Mucosa of descending colon (tissue), 3 donors: ENCODE measurements around the gene NFASC. TPM values are rescaled to one million over a fixed set of nuclear protein-coding genes. Genes with fewer than 3 reads are reported as not detected.

Source experiments
- ATAC-seq: fragments of 200-7000 bp; cut with Tn5 transposase; one replicate; pipeline ENCODE4 v1.9.1; 2020; ENCODE audit warnings: mild to moderate bottlenecking, moderate library complexity
- DNase-seq, 3 donors: peaks; one replicate each; pipeline ENCODE4 v3.0.0-alpha.2; 2020
- H3K36me3 ChIP-seq: fragments of 200-600 bp; one replicate; pipeline ENCODE4 v1.8.0; 2021; ENCODE audit warnings: low read depth, mild to moderate bottlenecking
- H3K4me1 ChIP-seq: fragments of 200-600 bp; one replicate; pipeline ENCODE4 v1.8.0; 2021; ENCODE audit warnings: low read depth, mild to moderate bottlenecking
- H3K4me3 ChIP-seq: fragments of 200-600 bp; one replicate; pipeline ENCODE4 v1.8.0; 2021; ENCODE audit warnings: mild to moderate bottlenecking
- H3K9me3 ChIP-seq: fragments of 200-600 bp; one replicate; pipeline ENCODE4 v1.8.0; 2021; ENCODE audit warnings: mild to moderate bottlenecking
- intact Hi-C, 2 donors: fragments of 100-400 bp; cut with DNase I in 1 of 2; cut with micrococcal nuclease in 1 of 2; formaldehyde crosslinking; loops; one replicate each; pipeline versions ENCODE4 v1.11.0 to v1.11.1; 2022; cut with DNase I, micrococcal nuclease
- total RNA-seq, 3 donors: library from RNA; stranded (reverse); fragmentation: NEBNext Ultra II Directional in 2 of 3; extraction: Animal tissue kit (Norgen Biotek cat#: 25700) in 2 of 3; gene quantifications; one replicate each; pipeline versions ENCODE4 v1.2.1 to v1.2.4, GENCODE V29; 2021 to 2023
- TF ChIP-seq, protein P1 (sequence below): fragments of 200-600 bp; IDR thresholded peaks from one replicate; pipeline ENCODE4 v1.8.0; 2022; ENCODE audit warnings: antibody characterized with exemption, mild to moderate bottlenecking
- donor health status: DM: no; HTN: no; CAD: no; lungs with moderate emphysema.
- donor health status: DM: no; HTN: no; CAD: no.
- donor health status: DM: no; HTN: yes; CAD: no.

NFASC gene
- total RNA-seq, 3 donors from 2014 or later, result 12.3 to 27.6 (median 22.7) TPM

DNA sequence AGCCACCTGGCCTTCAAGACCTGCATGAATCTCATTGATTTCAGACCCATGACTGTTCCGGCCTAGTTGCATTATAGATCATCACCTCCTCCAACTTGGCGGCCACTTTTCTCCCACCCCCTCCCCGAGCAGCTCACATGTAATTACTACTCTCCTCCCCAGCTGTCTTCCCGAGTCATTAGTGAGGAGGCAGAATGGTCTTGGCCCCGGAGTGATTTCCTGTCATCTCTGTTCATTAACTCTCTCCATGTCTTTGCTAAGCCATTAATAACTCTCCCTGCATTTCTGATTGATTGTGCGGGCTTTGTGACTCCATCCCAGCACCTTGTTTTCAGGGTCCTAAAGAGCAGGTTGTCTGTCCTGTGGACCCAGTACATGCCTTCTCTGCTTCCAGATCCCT is 96.8 kb downstream of the NFASC start:
- Histone ChIP-seq H3K36me3 (no peaks in the 10 kb centered on the region), H3K9me3 (no peaks in the 10 kb centered on the region), H3K4me1 (no peaks in the 10 kb centered on the region), H3K4me3 (no peak overlapping the region)
- ATAC-seq (no peak), DNase-seq (no peak)
- intact Hi-C loops, result no loop called here
- TF ChIP-seq, protein P1, sequence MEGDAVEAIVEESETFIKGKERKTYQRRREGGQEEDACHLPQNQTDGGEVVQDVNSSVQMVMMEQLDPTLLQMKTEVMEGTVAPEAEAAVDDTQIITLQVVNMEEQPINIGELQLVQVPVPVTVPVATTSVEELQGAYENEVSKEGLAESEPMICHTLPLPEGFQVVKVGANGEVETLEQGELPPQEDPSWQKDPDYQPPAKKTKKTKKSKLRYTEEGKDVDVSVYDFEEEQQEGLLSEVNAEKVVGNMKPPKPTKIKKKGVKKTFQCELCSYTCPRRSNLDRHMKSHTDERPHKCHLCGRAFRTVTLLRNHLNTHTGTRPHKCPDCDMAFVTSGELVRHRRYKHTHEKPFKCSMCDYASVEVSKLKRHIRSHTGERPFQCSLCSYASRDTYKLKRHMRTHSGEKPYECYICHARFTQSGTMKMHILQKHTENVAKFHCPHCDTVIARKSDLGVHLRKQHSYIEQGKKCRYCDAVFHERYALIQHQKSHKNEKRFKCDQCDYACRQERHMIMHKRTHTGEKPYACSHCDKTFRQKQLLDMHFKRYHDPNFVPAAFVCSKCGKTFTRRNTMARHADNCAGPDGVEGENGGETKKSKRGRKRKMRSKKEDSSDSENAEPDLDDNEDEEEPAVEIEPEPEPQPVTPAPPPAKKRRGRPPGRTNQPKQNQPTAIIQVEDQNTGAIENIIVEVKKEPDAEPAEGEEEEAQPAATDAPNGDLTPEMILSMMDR, result no peak

DNA sequence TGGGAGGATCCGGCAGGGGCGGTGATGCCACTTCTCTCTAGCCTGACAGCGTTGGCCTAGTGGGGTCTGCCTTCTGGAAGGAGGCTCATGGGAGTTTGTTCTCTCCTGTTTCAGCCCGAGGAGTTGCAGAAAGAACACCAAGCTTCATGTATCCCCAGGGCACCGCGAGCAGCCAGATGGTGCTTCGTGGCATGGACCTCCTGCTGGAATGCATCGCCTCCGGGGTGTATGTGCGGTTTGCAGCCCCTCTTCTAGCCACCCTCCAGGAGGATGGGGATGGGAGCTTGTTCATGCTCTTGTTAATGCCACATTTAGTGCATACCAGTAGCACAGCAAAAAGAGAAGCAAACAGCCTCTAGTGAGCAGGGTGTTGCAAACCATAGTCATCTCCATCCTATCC is 97.5 kb downstream of the NFASC start:
- Histone ChIP-seq H3K9me3 (no peaks in the 10 kb centered on the region), H3K36me3 (no peaks in the 10 kb centered on the region), H3K4me1 (no peaks in the 10 kb centered on the region), H3K4me3 (no peak overlapping the region)
- no peak for ATAC-seq
- DNase-seq, result no peak
- TF ChIP-seq, protein P1, result no peak
- intact Hi-C loops, result no loop called here

DNA sequence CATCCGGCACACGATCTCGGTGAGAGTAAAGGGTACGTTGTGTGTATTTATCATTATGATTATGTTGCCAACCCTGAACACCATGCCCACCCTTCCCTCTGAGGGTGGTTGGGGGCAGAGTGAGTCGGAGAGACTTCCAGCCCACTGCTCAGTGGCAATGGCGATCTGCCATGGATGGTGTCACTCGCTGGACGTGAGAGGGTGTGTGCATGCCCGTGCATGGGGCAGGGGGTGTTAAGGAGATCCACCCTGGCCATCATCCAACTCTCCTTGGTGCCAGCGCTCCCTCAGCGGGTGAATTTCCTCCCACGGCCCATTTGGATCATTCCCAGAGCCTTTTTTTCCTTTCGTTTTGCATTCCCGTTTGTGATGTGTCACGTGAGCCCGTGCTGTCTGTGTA is 98.3 kb downstream of the NFASC start:
- TF ChIP-seq, protein P1, result no peak
- Histone ChIP-seq H3K4me1 (no peaks in the 10 kb centered on the region), H3K9me3 (no peaks in the 10 kb centered on the region), H3K36me3 (no peaks in the 10 kb centered on the region), H3K4me3 (no peak overlapping the region)
- ATAC-seq (no peak), DNase-seq (no peak)
- intact Hi-C loops, result no loop called here

DNA sequence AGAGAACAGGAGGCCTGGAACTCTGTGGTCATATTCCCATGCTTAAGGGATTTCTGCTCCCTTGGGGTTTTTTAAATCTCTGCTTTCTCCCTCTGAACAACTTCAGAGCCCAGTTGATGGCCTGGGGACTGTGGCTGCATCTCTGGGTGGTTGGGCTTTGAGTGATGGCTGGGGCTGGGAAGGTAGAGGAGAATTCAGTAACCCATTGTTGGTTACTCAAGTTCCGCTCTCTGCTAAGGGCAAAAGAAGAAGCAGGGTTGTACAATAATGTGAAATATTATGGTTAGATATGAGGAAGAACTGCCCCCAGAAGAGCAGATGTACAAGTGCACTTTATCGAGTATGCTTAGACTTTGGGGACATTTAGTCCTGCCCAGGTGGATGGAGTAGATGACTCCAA is 100.3 kb downstream of the NFASC start:
- no peak for DNase-seq
- Histone ChIP-seq H3K4me1 (no peaks in the 10 kb centered on the region), H3K4me3 (no peak overlapping the region), H3K9me3 (no peaks in the 10 kb centered on the region), H3K36me3 (no peaks in the 10 kb centered on the region)
- TF ChIP-seq, protein P1, result no peak
- no peak for ATAC-seq
- intact Hi-C loops, result loop anchor here in 1 of 2 donors (10.0 kb wide), 1 partner anchor 284 kb away; no protein-coding TSS in a partner anchor

DNA sequence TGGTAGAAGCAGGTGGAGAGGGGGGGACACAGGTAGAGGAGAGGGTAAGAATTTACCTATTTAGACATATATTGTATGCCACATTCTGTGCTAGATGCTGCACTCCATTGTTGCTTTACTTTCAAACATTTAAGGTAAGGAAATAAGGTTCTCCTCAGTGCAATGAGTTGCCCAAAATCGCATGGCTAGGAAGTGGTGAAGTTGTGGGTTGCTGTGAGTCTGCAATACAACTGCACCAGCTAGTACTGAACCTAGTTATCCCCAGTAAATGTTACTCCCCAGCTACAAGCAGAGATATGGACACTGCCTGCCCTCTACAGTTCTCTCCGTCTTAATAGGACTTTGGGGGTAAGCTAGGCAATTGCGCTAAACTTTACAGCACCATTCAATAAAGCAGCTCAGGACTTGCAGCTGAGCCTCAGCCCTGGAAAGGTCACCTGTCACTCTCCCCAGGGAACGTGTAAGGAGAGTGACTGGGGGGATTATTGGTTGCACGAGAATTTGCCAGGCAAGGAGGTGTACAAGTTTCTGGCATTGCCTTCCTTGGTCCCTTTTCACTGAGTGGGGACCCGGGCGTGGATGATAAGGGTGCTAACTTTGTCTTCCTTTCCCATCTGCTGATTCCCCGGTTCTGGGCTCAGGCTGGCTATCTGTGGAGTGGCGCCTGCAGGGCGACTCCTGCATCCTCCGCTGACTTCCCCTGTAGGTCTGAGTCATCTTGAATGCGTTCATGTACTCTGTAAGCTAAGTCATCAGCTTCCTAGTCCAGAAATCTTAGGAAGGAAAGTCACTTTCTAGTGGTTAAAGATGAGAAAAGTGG is 101.1 kb downstream of the NFASC start:
- intact Hi-C loops, result loop anchor here in 1 of 2 donors (10.0 kb wide), 1 partner anchor 283 kb away; no protein-coding TSS in a partner anchor
- Histone ChIP-seq H3K4me1 (no peaks in the 10 kb centered on the region), H3K4me3 (no peak overlapping the region), H3K36me3 (no peaks in the 10 kb centered on the region), H3K9me3 (no peaks in the 10 kb centered on the region)
- no peak for DNase-seq
- peak; percentile 57 for ATAC-seq
- TF ChIP-seq, protein P1, result no peak
